ENCODE results near the gene TDRD7.
A peak's percentile ranks its signal among the peaks of the same experiment; 100 is the strongest.

TDRD7 gene

DNA sequence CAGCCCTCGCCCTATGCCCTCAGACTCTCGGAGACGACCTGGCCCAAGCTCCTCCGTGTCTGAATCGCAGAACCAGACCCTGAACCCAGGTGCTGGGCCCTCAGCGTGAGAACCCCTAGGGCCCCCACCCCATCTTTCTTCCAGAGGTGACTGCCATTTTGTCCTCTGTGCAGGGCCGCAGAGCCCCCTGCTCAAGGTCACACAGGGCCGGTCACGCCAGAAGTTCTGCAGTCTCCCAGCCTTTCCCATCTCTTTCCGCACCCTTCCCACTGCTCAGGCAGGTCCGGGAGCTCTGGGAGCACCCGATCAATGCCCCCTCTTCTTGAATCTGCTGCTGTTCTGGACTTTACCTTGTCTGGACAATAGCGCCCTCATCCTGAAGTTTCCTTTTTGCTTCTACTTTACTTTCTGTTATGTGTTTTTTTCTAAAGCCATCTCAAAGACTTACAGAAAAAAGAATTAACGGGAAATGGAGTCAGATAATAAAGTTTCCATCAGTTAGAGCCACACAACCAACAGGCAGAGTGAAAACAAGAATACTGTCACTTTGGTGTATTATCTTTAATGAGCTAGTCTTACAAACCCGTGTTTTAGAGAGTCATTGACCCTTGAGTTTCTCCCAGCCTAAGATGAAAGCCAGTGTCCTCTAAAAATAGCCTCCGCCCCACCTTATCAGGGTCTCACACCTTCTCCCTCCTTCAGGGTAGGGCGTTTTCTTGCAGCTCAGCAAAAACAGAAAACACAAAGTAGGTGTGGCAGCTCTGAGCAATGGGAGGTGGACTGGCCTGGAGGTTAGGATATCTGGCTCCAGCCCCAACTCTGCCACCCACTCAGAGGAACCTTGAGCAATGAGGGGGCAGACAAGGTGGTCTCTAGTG, 91.3 kb downstream of the TDRD7 start:
- Histone ChIP-seq H3K4me1 (ENCODE audit: control extremely low read depth in 1 of 4, control insufficient read depth in 4 of 4, insufficient read depth in 4 of 4, low read length in 3 of 4) (peaks cover 0 to 20% (median 18%) of the 10 kb centered on the region in 4 experiments), H3K4me3 (ENCODE audit: control insufficient read depth in 1 of 7, extremely low read depth in 1 of 7, insufficient read depth in 4 of 7, low read depth in 2 of 7, low read length in 6 of 7) (peak overlapping the region in 5 of 7 experiments; percentile 58 to 78 (median 67)), H3K9me3 (ENCODE audit: control extremely low read depth in 1 of 5, control insufficient read depth in 4 of 5, insufficient read depth in 2 of 5, low read depth in 1 of 5, low read length in 4 of 5) (no peaks in the 10 kb centered on the region), H3K27ac (ENCODE audit: insufficient read depth in 1 of 2, low read depth in 1 of 2, low read length in 2 of 2, poor library complexity in 1 of 2, severe bottlenecking in 2 of 2) (peak overlapping the region in 1 of 2 experiments; percentile 71), H3K27me3 (replicated peaks in 2 of 5; ENCODE audit: control insufficient read depth in 4 of 5, insufficient read depth in 5 of 5, low read length in 4 of 5) (peaks cover 8 to 53% (median 32%) of the 10 kb centered on the region in 5 experiments), H3K36me3 (ENCODE audit: control insufficient read depth in 4 of 4, insufficient read depth in 4 of 4, low read length in 3 of 4) (no peaks in the 10 kb centered on the region)
- peak; percentile 33 to 78 (median 55) for DNase-seq
- WGBS (ENCODE audit: insufficient coverage), result 37% methylated on average over 14 of the region's 17 CpGs
- ChIA-PET CTCF (interaction anchor here (0.9 to 4.1 kb wide), 4 partner anchors 14 to 113 kb away, joined by 3 to 29 read pairs (median 6); no protein-coding TSS in a partner anchor), POLR2A (no interaction called here)

DNA sequence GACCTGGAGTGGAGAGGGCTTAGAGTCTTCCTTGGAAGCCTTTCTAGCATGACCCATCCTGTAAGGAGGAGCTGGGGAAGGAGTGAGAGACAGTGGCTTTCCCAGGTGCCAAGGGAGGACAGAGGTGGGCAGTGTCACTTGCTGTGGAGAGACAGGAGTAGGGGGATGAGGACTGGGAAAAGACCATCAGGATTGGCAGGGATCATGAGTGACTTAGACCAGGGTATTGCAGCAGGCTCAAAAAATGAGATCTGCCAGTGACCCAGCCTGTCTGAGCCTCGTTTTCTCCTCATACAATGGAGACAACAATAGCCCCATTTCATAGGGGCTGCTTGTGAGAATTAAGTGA, 91.9 kb downstream of the TDRD7 start:
- DNase-seq, result no peak
- POLR2A ChIA-PET, result no interaction called here
- peaks cover 8 to 52% (median 32%) of the 10 kb centered on the region in 5 experiments for H3K27me3 ChIP-seq (replicated peaks in 2 of 5; ENCODE audit: control insufficient read depth in 4 of 5, insufficient read depth in 5 of 5, low read length in 4 of 5)
- H3K36me3 ChIP-seq (ENCODE audit: control insufficient read depth in 4 of 4, insufficient read depth in 4 of 4, low read length in 3 of 4), result no peaks in the 10 kb centered on the region
- H3K4me1 ChIP-seq (ENCODE audit: control extremely low read depth in 1 of 4, control insufficient read depth in 4 of 4, insufficient read depth in 4 of 4, low read length in 3 of 4), result peaks cover 0 to 20% (median 18%) of the 10 kb centered on the region in 4 experiments
- no peak overlapping the region for H3K4me3 ChIP-seq (ENCODE audit: control insufficient read depth in 1 of 7, extremely low read depth in 1 of 7, insufficient read depth in 4 of 7, low read depth in 2 of 7, low read length in 6 of 7)
- CTCF ChIA-PET, result interaction anchor here (4.1 kb wide), 1 partner anchor 94 kb away, joined by 29 read pairs; no protein-coding TSS in a partner anchor
- H3K9me3 ChIP-seq (ENCODE audit: control extremely low read depth in 1 of 5, control insufficient read depth in 4 of 5, insufficient read depth in 2 of 5, low read depth in 1 of 5, low read length in 4 of 5), result no peaks in the 10 kb centered on the region
- peak overlapping the region in 1 of 2 experiments; percentile 31 for H3K27ac ChIP-seq (ENCODE audit: insufficient read depth in 1 of 2, low read depth in 1 of 2, low read length in 2 of 2, poor library complexity in 1 of 2, severe bottlenecking in 2 of 2)
- 100% methylated on average over 1 of the region's 1 CpG for WGBS (ENCODE audit: insufficient coverage)

DNA sequence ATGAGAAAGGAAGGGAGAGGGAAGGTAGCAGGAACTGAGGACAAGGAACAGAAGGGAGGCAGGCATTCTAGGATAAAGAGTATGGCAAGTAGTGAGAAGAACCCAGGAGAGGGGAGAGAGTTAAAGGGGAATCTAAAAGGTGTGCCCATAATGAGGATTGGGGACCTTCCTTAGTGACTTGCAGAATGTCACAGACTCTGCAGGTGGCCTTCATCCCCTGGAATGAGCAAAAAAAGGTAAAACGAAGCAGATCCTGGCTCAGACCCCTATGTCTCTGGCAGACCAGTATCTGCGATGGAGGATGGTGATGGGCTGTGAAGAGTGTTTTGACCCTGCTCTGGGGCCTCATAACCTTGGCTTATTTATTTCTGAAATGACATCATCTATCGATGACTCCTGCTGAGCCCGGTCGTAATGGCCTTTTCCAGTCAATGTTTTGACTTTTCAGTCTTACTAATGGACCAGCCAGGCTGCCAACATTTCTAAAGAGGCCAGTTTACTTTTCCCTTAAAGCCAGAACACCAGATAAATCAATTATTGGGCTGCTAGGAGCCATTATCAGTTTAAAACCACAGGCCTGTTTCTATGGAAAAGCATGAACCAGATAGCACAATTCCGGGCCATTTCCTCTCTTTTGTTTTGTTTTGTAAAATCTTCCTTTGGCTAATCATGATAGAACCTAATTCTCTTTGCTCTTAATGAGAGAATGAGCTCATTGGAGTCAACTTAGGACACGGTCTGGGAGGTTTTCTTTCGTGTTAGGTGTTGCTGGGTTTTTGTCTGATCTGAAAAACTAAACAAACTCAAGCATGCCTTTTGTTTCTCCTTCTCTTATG, 92.7 kb downstream of the TDRD7 start:
- Histone ChIP-seq H3K4me3 (ENCODE audit: control insufficient read depth in 1 of 7, extremely low read depth in 1 of 7, insufficient read depth in 4 of 7, low read depth in 2 of 7, low read length in 6 of 7) (no peak overlapping the region), H3K36me3 (ENCODE audit: control insufficient read depth in 4 of 4, insufficient read depth in 4 of 4, low read length in 3 of 4) (no peaks in the 10 kb centered on the region), H3K4me1 (ENCODE audit: control extremely low read depth in 1 of 4, control insufficient read depth in 4 of 4, insufficient read depth in 4 of 4, low read length in 3 of 4) (peaks cover 0 to 20% (median 18%) of the 10 kb centered on the region in 4 experiments), H3K27me3 (replicated peaks in 2 of 5; ENCODE audit: control insufficient read depth in 4 of 5, insufficient read depth in 5 of 5, low read length in 4 of 5) (peaks cover 8 to 48% (median 32%) of the 10 kb centered on the region in 5 experiments), H3K27ac (ENCODE audit: insufficient read depth in 1 of 2, low read depth in 1 of 2, low read length in 2 of 2, poor library complexity in 1 of 2, severe bottlenecking in 2 of 2) (peak overlapping the region in 1 of 2 experiments; percentile 31), H3K9me3 (ENCODE audit: control extremely low read depth in 1 of 5, control insufficient read depth in 4 of 5, insufficient read depth in 2 of 5, low read depth in 1 of 5, low read length in 4 of 5) (no peaks in the 10 kb centered on the region)
- 99% methylated on average over 6 of the region's 8 CpGs for WGBS (ENCODE audit: insufficient coverage)
- DNase-seq, result no peak
- ChIA-PET POLR2A (no interaction called here), CTCF (interaction anchor here (1.8 kb wide), 1 partner anchor 37 kb away, joined by 4 read pairs; no protein-coding TSS in a partner anchor)

DNA sequence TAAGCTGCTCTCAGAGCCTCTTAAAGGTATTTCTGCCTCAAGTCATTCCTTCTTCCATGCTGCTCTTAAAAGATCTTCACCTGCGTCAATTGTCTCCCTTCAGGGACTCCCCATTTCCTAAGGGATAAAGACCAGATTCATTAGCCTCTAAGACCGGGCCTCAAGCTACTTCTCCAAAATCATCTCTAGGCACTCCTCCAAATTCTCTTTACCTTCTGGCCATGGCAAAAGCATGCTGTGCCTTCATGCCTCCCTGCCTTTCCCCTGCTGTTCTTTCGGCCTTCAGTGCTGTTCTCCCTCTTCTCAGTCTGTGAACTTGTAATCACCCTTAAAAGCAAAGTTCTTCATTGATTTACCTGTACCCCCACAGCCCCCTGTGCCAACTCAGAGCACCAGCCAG, 93.9 kb downstream of the TDRD7 start:
- H3K27ac ChIP-seq (ENCODE audit: insufficient read depth in 1 of 2, low read depth in 1 of 2, low read length in 2 of 2, poor library complexity in 1 of 2, severe bottlenecking in 2 of 2), result no peak overlapping the region
- peaks cover 0 to 19% (median 18%) of the 10 kb centered on the region in 4 experiments for H3K4me1 ChIP-seq (ENCODE audit: control extremely low read depth in 1 of 4, control insufficient read depth in 4 of 4, insufficient read depth in 4 of 4, low read length in 3 of 4)
- H3K4me3 ChIP-seq (ENCODE audit: control insufficient read depth in 1 of 7, extremely low read depth in 1 of 7, insufficient read depth in 4 of 7, low read depth in 2 of 7, low read length in 6 of 7), result no peak overlapping the region
- DNase-seq, result no peak
- H3K36me3 ChIP-seq (ENCODE audit: control insufficient read depth in 4 of 4, insufficient read depth in 4 of 4, low read length in 3 of 4), result no peaks in the 10 kb centered on the region
- peaks cover 2 to 36% (median 25%) of the 10 kb centered on the region in 5 experiments for H3K27me3 ChIP-seq (replicated peaks in 2 of 5; ENCODE audit: control insufficient read depth in 4 of 5, insufficient read depth in 5 of 5, low read length in 4 of 5)
- WGBS (ENCODE audit: insufficient coverage), result 97% methylated on average over 3 of the region's 3 CpGs
- CTCF ChIA-PET, result interaction anchor here (1.4 to 1.9 kb wide), 3 partner anchors 21 to 93 kb away, joined by 4 to 5 read pairs (median 4); no protein-coding TSS in a partner anchor
- no peaks in the 10 kb centered on the region for H3K9me3 ChIP-seq (ENCODE audit: control extremely low read depth in 1 of 5, control insufficient read depth in 4 of 5, insufficient read depth in 2 of 5, low read depth in 1 of 5, low read length in 4 of 5)
- POLR2A ChIA-PET, result no interaction called here

DNA sequence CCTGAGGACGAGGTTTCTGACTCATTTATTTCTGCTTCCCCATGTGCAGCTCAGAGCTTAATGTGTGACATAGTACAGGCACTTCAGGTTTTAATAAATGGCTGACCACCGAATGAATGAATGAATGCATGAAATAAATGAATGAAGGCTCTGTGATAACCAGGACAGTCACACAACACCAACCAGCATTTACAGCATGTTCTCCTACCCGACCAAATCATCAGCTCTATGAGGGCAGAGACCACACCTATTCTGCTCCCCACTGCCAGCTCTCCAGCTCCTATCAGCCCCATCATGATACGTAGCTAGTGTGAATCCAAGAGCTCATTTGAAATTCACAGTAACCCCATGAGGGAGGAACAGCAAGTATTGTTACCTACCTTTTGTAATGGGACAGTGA, 94.4 kb downstream of the TDRD7 start:
- 100% methylated on average over 3 of the region's 4 CpGs for WGBS (ENCODE audit: insufficient coverage)
- no peak overlapping the region for H3K27ac ChIP-seq (ENCODE audit: insufficient read depth in 1 of 2, low read depth in 1 of 2, low read length in 2 of 2, poor library complexity in 1 of 2, severe bottlenecking in 2 of 2)
- no peaks in the 10 kb centered on the region for H3K36me3 ChIP-seq (ENCODE audit: control insufficient read depth in 4 of 4, insufficient read depth in 4 of 4, low read length in 3 of 4)
- no peak for DNase-seq
- POLR2A ChIA-PET, result no interaction called here
- CTCF ChIA-PET, result interaction anchor here (0.8 to 1.9 kb wide), 6 partner anchors 13 to 101 kb away, joined by 3 to 5 read pairs (median 4); no protein-coding TSS in a partner anchor
- H3K4me3 ChIP-seq (ENCODE audit: control insufficient read depth in 1 of 7, extremely low read depth in 1 of 7, insufficient read depth in 4 of 7, low read depth in 2 of 7, low read length in 6 of 7), result no peak overlapping the region
- H3K4me1 ChIP-seq (ENCODE audit: control extremely low read depth in 1 of 4, control insufficient read depth in 4 of 4, insufficient read depth in 4 of 4, low read length in 3 of 4), result peaks cover 0 to 14% (median 14%) of the 10 kb centered on the region in 4 experiments
- no peaks in the 10 kb centered on the region for H3K9me3 ChIP-seq (ENCODE audit: control extremely low read depth in 1 of 5, control insufficient read depth in 4 of 5, insufficient read depth in 2 of 5, low read depth in 1 of 5, low read length in 4 of 5)
- peaks cover 2 to 32% (median 25%) of the 10 kb centered on the region in 5 experiments for H3K27me3 ChIP-seq (replicated peaks in 2 of 5; ENCODE audit: control insufficient read depth in 4 of 5, insufficient read depth in 5 of 5, low read length in 4 of 5)

DNA sequence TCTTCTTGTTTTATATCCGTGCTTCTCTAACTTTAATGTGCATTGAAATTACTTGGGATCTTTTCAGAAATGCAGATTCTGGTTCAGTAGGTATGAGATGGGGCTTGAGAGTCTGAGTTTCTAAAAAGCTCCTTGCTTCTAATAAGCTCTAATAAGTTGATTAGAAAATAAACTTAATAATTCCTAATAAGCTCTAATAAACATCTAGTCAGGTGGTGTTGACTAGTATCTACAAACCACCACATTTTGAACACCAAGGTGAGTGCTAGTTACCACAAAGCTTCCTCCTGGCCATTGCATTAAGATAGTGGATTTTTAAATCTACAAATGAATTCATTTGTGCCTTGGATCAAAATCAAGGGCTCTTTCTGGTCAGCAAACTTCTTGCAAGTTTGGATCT, 94.9 kb downstream of the TDRD7 start:
- H3K27me3 ChIP-seq (replicated peaks in 2 of 5; ENCODE audit: control insufficient read depth in 4 of 5, insufficient read depth in 5 of 5, low read length in 4 of 5), result peaks cover 2 to 31% (median 25%) of the 10 kb centered on the region in 5 experiments

More for the DNA sequence above, 94.9 kb downstream of the TDRD7 start:
- POLR2A ChIA-PET, result no interaction called here
- 86% methylated on average over 1 of the region's 1 CpG for WGBS (ENCODE audit: insufficient coverage)
- H3K4me3 ChIP-seq (ENCODE audit: control insufficient read depth in 1 of 7, extremely low read depth in 1 of 7, insufficient read depth in 4 of 7, low read depth in 2 of 7, low read length in 6 of 7), result no peak overlapping the region
- no peaks in the 10 kb centered on the region for H3K9me3 ChIP-seq (ENCODE audit: control extremely low read depth in 1 of 5, control insufficient read depth in 4 of 5, insufficient read depth in 2 of 5, low read depth in 1 of 5, low read length in 4 of 5)
- no peak for DNase-seq
- H3K36me3 ChIP-seq (ENCODE audit: control insufficient read depth in 4 of 4, insufficient read depth in 4 of 4, low read length in 3 of 4), result no peaks in the 10 kb centered on the region
- CTCF ChIA-PET, result interaction anchor here (0.8 to 1.9 kb wide), 6 partner anchors 12 to 100 kb away, joined by 3 to 5 read pairs (median 4); no protein-coding TSS in a partner anchor
- H3K27ac ChIP-seq (ENCODE audit: insufficient read depth in 1 of 2, low read depth in 1 of 2, low read length in 2 of 2, poor library complexity in 1 of 2, severe bottlenecking in 2 of 2), result no peak overlapping the region
- peaks cover 0 to 14% (median 12%) of the 10 kb centered on the region in 4 experiments for H3K4me1 ChIP-seq (ENCODE audit: control extremely low read depth in 1 of 4, control insufficient read depth in 4 of 4, insufficient read depth in 4 of 4, low read length in 3 of 4)
